ENCODE measurements around the gene ATP1A4. TPM values are rescaled to one million over a fixed set of nuclear protein-coding genes. Genes with fewer than 3 reads are reported as not detected.

The ATP1A4 gene
- total RNA-seq, 1 donor from 2014 or later, result not detected

- Histone ChIP-seq H3K27ac (peak overlapping the region in 1 of 2 donors; percentile 54), H3K4me3 (peak overlapping the region in 1 of 2 donors; percentile 43), H3K36me3 (no peaks in the 10 kb centered on the region), H3K9me3 (no peaks in the 10 kb centered on the region), H3K27me3 (no peaks in the 10 kb centered on the region), H3K4me1 (peaks cover 9 to 20% of the 10 kb centered on the region in 2 donors)
- intact Hi-C loops (cut with DNase I), result loop anchor here (1.0 kb wide), 6 partner anchors 11 to 98 kb away; partner anchors contain the start of gene PEX19
- peak; percentile 50 to 91 for DNase-seq (ENCODE audit: low spot score in 2 of 2)
- peak; percentile 91 to 97 (median 94) for TF ChIP-seq CTCF (IDR thresholded peaks at IDR 0.05)
These were observed 41.9 kb downstream of the ATP1A4 start for GRCh38 chr1:160193091-160193819.

- peak overlapping the region in 1 of 2 donors; percentile 54 for H3K27ac ChIP-seq
- TF ChIP-seq CTCF (IDR thresholded peaks at IDR 0.05), result no peak
- no peaks in the 10 kb centered on the region for H3K36me3 ChIP-seq
- H3K4me1 ChIP-seq, result peaks cover 9 to 20% of the 10 kb centered on the region in 2 donors
- DNase-seq (ENCODE audit: low spot score in 2 of 2), result no peak
- no peak overlapping the region for H3K4me3 ChIP-seq
- no peaks in the 10 kb centered on the region for H3K27me3 ChIP-seq
- H3K9me3 ChIP-seq, result no peaks in the 10 kb centered on the region
- intact Hi-C loops (cut with DNase I), result loop anchor here (1.0 kb wide), 6 partner anchors 10 to 97 kb away; partner anchors contain the start of gene PEX19
These were observed 42.7 kb downstream of the ATP1A4 start for GRCh38 chr1:160193832-160194736.

- DNase-seq (ENCODE audit: low spot score in 2 of 2), result no peak
- TF ChIP-seq CTCF (IDR thresholded peaks at IDR 0.05), result no peak
- Histone ChIP-seq H3K36me3 (no peaks in the 10 kb centered on the region), H3K27ac (no peak overlapping the region), H3K4me3 (no peak overlapping the region), H3K27me3 (no peaks in the 10 kb centered on the region), H3K9me3 (no peaks in the 10 kb centered on the region), H3K4me1 (peaks cover 9 to 17% of the 10 kb centered on the region in 2 donors)
- intact Hi-C loops (cut with DNase I), result no loop called here
These were observed 43.3 kb downstream of the ATP1A4 start for GRCh38 chr1:160194737-160195059.

GRCh38 chr1:160196143-160196542 is 44.7 kb downstream of the ATP1A4 start:
- no peak for DNase-seq (ENCODE audit: low spot score in 2 of 2)
- H3K27me3 ChIP-seq, result no peaks in the 10 kb centered on the region
- no peak for TF ChIP-seq CTCF (IDR thresholded peaks at IDR 0.05)
- no peak overlapping the region for H3K27ac ChIP-seq
- no peak overlapping the region for H3K4me3 ChIP-seq
- peaks cover 3 to 7% of the 10 kb centered on the region in 2 donors for H3K4me1 ChIP-seq
- no peaks in the 10 kb centered on the region for H3K36me3 ChIP-seq
- no peaks in the 10 kb centered on the region for H3K9me3 ChIP-seq
- intact Hi-C loops (cut with DNase I), result no loop called here

GRCh38 chr1:160197231-160197630 is 45.8 kb downstream of the ATP1A4 start:
- no peaks in the 10 kb centered on the region for H3K27me3 ChIP-seq
- DNase-seq (ENCODE audit: low spot score in 2 of 2), result no peak
- no peak overlapping the region for H3K27ac ChIP-seq
- no peak for TF ChIP-seq CTCF (IDR thresholded peaks at IDR 0.05)
- H3K36me3 ChIP-seq, result no peaks in the 10 kb centered on the region
- no peaks in the 10 kb centered on the region for H3K9me3 ChIP-seq
- H3K4me1 ChIP-seq, result peaks cover 3 to 7% of the 10 kb centered on the region in 2 donors
- intact Hi-C loops (cut with DNase I), result no loop called here
- H3K4me3 ChIP-seq, result no peak overlapping the region

Data from ascending aorta (tissue), 2 donors.